GM19193 (cell line): ENCODE measurements around the gene OPA3.

Experiments used
- POLR2A ChIP-seq: IDR thresholded peaks from 4 replicates; pipeline ENCODE4 v1.6.1; 2011; ENCODE audit not compliant: insufficient read depth, insufficient read length; ENCODE audit errors: extremely low read depth

OPA3 gene

GRCh38 chr19:45547965-45548609 lies 36.5 kb downstream of the OPA3 start:
- TF ChIP-seq POLR2A, result no peak

- TF ChIP-seq POLR2A, result no peak
Observed at GRCh38 chr19:45547211-45547770, 37.3 kb downstream of the OPA3 start.

DNA sequence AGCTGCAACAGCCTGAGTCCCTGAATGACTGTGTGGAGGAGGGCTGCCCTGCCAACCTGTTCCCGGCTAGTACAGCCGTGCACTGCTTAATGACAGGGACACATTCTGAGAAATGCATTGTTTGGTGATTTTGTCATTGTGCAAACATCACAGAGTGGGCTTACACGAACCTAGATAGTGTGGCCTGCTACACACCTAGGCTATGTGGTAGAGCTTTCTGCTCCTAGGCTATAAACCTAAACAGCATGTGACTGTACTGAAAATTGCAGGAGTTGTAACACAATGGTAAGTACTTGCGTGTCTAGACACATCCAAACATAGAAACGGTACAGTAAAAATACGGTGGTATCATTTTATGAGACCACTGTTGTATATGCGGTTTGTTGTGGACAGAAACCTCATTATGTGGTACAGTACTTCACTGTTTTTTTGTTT lies 42.4 kb downstream of the OPA3 start:
- TF ChIP-seq POLR2A, result no peak

GRCh38 chr19:45539459-45539858 lies 45.1 kb downstream of the OPA3 start:
- no peak for TF ChIP-seq POLR2A

DNA sequence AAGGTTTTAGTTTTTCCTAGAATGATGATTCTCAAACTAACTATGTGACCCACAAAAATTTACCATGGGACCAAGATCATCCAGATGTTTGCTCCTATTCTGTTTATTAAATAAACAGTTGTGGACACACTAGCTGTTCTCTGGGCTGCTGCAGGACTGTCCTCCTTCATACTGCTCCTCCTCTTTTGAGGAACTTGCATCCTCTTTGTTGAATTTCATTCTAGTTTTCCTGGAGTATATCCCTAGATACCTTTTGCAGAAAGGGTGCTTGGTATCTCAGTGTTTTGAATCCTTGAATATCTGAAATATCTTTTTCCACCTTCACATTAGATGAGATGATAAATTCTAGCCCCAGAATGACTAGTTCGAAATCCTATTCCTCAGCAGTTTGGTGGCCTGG lies 53.3 kb downstream of the OPA3 start:
- no peak for TF ChIP-seq POLR2A

GRCh38 chr19:45529420-45529785 lies 55.2 kb downstream of the OPA3 start:
- no peak for TF ChIP-seq POLR2A

- peak; percentile 57 for TF ChIP-seq POLR2A
Observed at GRCh38 chr19:45528744-45529419, 55.7 kb downstream of the OPA3 start.

- TF ChIP-seq POLR2A, result peak; percentile 7
Observed at GRCh38 chr19:45528149-45528743, 56.4 kb downstream of the OPA3 start.

DNA sequence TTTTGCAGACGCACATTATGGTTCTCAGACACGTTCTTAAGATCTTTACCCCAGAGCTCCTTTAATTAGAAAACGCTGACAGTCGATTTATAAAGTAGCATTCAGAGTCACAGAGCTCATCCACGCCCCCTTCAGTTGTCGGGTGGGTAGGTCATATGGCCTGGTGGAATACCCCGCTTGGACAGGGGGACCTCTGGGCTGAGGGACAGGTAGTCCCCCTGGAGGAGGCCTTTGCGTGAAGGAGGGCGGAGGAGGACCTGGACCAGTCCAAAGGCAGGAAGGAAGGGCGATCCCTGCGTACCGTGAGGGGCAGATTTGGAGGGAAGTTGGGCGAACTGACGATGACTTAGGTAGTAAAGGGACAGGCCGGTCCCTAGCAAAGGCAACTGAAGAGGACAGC lies 56.9 kb downstream of the OPA3 start:
- TF ChIP-seq POLR2A, result no peak

DNA sequence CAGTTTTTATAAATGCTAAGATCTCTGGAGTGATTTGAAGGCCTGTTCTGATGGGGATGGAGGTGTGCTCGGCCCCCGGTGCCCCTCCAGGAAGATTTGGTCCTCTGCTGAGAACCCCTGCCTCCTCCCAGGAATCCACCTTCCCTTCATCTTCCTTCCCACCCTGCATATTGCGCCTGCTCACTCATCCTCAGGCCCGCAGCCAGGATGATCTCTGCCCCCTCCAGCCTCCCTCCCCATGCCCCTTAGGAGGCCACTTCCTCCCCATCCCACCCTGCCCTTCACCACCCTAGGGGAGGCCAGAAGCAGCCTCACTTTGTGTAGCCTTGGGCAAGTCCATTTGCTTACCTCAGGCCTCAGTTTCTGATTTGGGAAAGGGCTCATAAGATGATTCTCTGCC lies 57.6 kb downstream of the OPA3 start:
- TF ChIP-seq POLR2A, result no peak

DNA sequence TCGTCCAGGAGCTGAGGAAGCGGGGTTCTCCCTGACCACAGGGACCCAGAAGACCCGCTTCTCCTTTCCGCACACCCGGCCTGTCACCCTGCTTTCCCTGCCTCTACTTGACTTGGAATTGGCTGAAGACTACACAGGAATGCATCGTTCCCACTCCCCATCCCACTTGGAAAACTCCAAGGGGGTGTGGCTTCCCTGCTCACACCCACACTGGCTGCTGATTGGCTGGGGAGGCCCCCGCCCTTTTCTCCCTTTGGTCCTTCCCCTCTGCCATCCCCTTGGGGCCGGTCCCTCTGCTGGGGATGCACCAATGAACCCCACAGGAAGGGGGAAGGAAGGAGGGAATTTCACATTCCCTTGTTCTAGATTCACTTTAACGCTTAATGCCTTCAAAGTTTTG lies 58.5 kb downstream of the OPA3 start:
- TF ChIP-seq POLR2A, result no peak

- TF ChIP-seq POLR2A, result no peak
Observed at GRCh38 chr19:45524575-45525129, 60.0 kb downstream of the OPA3 start.

GRCh38 chr19:45523642-45524256 lies 60.9 kb downstream of the OPA3 start:
- no peak for TF ChIP-seq POLR2A

- no peak for TF ChIP-seq POLR2A
Observed at GRCh38 chr19:45522010-45522941, 62.3 kb downstream of the OPA3 start.
